Ishikawa (cell line): ENCODE results near the gene VPS35L.

Experiments used
- EP300 ChIP-seq: IDR thresholded peaks from 2 replicates; pipeline ENCODE4 v1.6.1; 2012; ENCODE audit warnings: borderline replicate concordance
- RAD21 ChIP-seq: IDR thresholded peaks from 2 replicates; pipeline ENCODE4 v1.6.1; 2012; ENCODE audit warnings: low read depth
- TAF1 ChIP-seq: IDR thresholded peaks from 2 replicates; pipeline ENCODE4 v1.6.1; 2012; ENCODE audit warnings: low read depth, mild to moderate bottlenecking
- TCF12 ChIP-seq: IDR thresholded peaks from 2 replicates; pipeline ENCODE4 v1.6.1; 2012; ENCODE audit warnings: low read depth
- YY1 ChIP-seq: IDR thresholded peaks from 2 replicates; pipeline ENCODE4 v1.6.1; 2012; ENCODE audit warnings: low read depth

GRCh38 chr16:19745286-19746010 lies 189.9 kb downstream of the VPS35L start:
- no peak for TF ChIP-seq TAF1
- TF ChIP-seq YY1 = no peak
- no peak for TF ChIP-seq RAD21
- TF ChIP-seq EP300 = no peak
- TF ChIP-seq TCF12 = no peak
